ENCODE results near the gene CLPTM1. TPM values are rescaled to one million over a fixed set of nuclear protein-coding genes. Genes with fewer than 3 reads are reported as not detected.

Gene CLPTM1
- total and polyA plus RNA-seq, 2 of the 8 experiments (the other 6 are each of a cell fraction or from before 2014, with no cell fraction given) = 84.8 to 108 TPM

- TF ChIP-seq SP2 (IDR thresholded peaks at IDR 0.05; ENCODE audit: low read length) (no peak), EGR1 (IDR thresholded peaks at IDR 0.05; ENCODE audit: borderline replicate concordance, low read depth, low read length) (no peak), ATF3 (IDR thresholded peaks at IDR 0.05; ENCODE audit: insufficient read depth, low read depth, low read length) (no peak), ATF2 (IDR thresholded peaks at IDR 0.05; ENCODE audit: low read length) (no peak), NRF1 (IDR thresholded peaks at IDR 0.05; ENCODE audit: low read depth, low read length) (no peak), SIRT6 (IDR thresholded peaks at IDR 0.05; ENCODE audit: low read length) (no peak), CBX8 (IDR thresholded peaks at IDR 0.05; ENCODE audit: borderline replicate concordance, low read depth, low read length) (no peak), RNF2 (IDR thresholded peaks at IDR 0.05; ENCODE audit: borderline replicate concordance, low read depth, low read length, missing control alignments, poor library complexity, severe bottlenecking) (no peak)
Observed at GRCh38 chr19:44984005-44984404, 28.8 kb downstream of the CLPTM1 start (continued).
